GM19099 (cell line): ENCODE measurements around the gene MRPL36.

Source experiments
- POLR2A ChIP-seq: IDR thresholded peaks from 3 replicates; pipeline ENCODE4 v1.6.1; 2011; ENCODE audit warnings: low read depth; ENCODE audit not compliant: insufficient read length; ENCODE audit errors: extremely low read depth

The MRPL36 gene

GRCh38 chr5:1821862-1822261 lies 22.2 kb upstream of the MRPL36 start:
- TF ChIP-seq POLR2A, result no peak

DNA sequence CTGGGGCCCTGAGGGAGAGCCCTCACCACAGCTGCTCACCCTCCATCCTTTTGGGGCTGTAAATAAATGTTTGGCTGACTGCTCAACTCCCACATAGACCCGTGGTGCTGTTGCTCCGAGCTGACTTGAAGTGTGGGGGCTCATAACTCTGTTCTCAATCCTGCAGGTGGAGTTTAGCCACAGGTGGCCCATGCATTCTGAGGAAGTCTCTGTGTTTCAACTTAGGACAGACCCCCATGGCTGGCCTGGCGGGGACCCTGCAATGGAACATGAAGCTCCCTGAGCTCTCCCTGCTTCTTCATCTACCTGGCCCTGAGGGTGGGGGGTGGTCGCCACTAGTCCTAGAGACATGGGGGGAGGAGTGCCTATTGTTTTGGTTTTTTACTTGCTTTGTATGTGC lies 21.3 kb upstream of the MRPL36 start:
- no peak for TF ChIP-seq POLR2A

DNA sequence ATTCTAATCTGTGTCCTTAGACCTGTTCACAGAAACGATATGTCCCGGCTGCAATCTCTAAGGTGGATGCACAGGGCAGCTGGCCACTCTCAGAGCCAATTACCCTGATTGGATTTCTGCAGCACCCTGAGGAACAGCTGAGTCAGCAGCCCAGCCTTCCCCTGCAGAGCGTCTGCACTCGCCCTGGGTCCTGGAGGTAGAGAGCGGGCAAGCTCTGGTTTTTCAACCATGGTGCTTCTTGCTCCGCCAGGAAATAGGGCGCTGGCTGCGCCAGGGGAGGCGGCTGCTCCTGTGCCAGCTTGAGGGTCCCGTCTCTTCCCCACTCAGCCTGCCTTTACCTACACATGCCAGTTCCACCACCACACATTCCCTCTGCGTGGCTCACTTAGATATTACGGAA lies 20.7 kb upstream of the MRPL36 start:
- TF ChIP-seq POLR2A, result no peak

DNA sequence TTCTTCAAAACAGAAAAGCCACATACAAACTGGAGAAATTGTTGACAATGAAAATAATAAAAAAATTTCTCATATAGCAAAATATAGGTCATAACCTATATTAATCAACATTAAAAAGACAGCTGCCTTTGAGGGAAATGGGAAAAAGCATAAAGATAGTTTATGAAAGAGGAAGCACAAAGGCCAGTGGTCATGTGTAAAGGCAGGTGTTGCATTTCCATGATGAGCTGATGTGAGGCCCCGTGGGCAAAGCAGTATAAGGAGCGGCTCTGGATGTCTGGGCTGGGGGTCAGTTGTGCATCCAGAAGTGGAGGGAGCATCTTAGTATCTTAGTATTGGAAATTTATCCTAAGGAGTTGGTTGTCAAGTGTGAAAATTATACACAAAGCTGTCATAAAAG lies 19.8 kb upstream of the MRPL36 start:
- TF ChIP-seq POLR2A, result no peak

- no peak for TF ChIP-seq POLR2A
Observed at GRCh38 chr5:1818784-1819183, 19.1 kb upstream of the MRPL36 start.

DNA sequence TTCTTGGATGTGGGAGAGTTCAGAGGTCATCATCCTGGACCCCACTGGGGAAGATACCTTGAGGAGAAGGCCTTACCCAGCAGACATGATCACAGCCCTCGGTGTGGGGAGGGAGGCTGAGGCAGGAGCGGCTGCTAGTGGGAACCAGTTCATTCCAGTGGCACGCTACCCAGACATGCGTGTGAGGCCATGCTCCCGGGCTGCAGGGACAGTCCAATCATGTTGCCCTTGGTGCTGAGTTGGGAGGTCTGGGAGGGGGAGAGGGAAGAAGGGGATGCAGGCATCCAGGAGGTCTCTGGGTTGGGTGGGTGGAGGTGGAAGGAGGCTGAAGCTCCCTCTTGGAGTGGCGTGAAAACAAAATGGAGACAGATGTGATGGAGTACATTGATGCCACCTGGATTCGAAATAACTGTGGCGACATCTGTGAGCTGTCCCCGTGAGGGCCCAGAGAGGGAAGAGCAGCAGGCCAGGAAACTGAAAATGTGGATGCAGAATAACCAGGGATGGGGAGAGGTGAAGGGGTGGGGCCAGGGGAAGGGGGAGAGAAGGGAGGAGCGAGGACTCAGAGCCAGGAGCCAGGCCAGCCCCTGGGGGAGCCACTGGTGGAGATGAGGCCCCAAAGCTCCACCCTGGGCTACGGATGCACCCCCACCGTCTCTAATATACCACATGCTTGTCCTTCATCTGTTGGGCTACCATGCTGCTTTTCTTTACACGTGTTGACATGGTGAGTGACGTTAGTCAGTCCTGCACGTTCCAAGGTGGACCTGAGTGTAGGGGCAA lies 17.8 kb upstream of the MRPL36 start:
- TF ChIP-seq POLR2A, result no peak

GRCh38 chr5:1815881-1816292 lies 16.2 kb upstream of the MRPL36 start:
- TF ChIP-seq POLR2A, result no peak

GRCh38 chr5:1815071-1815786 lies 15.6 kb upstream of the MRPL36 start:
- TF ChIP-seq POLR2A, result no peak

DNA sequence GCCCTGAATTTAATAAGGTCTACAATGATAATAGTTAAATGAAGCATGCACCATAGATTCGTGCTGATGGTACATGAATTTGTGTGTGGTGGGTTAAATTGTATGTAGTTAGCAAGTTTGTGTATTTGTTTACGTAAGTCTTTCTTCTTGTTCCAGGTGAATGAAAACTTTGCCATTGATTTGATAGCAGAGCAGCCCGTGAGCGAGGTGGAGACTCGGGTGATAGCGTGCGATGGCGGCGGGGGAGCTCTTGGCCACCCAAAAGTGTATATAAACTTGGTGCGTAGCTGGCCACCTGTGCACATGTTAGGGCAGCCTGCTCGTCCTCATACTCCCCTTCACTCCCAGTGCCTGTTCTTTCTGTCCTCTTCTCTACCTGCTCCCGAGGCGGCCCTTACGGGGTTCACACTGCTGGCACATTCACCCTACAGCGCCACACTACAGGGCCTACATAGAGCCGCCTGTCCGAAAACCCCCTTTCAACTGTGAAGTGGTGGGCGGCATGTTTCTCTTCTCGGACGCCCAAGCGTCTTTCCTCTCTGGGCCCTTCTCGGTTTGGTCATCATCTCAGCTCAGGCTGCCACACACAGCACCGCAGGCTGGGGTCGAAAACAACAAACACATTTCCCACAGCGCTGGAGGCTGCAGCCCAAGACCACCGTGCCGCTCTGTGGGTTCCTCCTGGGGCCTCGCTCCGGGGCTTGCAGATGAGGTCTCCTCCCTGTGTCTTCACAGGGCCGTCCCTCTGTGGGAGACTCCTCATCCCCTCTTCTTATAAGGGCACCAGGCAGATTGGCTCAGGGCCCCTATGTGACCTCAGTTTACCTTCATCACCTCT lies 14.8 kb upstream of the MRPL36 start:
- no peak for TF ChIP-seq POLR2A

DNA sequence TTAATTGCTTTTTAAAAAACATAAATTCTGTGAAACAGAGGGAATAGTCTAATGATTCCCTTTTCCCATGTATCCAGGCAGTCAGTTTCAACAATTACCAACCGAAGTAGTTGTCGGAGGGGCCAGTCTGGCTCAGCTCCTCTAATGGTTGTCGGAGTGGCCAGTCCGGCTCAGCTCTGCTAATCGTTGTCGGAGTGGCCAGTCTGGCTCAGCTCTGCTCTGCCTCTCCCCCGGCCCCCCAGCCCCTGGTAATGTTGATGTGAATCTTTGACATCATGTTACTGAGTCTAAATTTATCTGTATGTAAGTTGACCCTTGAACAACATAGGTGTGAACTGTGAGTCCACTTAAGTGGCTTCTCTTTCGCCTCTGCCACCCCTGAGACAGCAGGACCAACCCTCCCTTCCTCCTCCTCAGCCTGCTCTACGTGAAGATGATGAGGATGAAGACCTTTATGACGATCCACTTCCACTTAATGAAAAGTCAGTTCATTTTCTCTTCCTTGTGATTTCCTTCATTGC lies 11.0 kb upstream of the MRPL36 start:
- TF ChIP-seq POLR2A, result no peak

DNA sequence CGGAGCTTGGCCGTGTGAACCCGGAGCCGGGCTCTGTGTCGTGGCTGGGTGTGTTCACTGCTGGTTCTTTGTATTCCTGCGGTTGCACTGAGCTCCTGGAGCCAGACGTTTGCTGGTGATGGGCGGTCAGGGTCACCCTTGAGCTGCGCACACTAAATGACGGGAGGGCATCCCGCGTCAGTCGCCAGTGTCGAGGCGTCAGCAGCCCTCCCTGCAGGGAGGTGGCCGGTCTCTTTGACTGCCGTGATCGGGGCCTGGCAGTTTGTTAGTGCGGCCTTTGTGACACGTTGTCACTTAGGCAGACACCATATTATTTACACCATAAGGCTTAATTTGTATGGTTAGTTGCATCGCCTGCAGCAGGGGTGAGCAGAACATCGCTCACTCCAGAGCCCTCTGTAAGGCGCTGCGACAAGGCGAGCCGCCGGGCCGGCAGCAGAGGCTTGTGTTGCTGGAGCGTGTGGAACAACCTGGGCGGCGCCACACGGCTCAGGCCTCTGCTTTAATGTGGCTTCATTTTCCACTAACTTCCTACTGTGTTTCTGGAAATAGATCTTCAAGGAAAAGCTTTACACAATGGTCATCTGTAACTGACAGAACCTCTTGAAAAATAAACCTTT lies 9.9 kb upstream of the MRPL36 start:
- TF ChIP-seq POLR2A, result no peak

- no peak for TF ChIP-seq POLR2A
Observed at GRCh38 chr5:1808439-1808838, 8.8 kb upstream of the MRPL36 start.

DNA sequence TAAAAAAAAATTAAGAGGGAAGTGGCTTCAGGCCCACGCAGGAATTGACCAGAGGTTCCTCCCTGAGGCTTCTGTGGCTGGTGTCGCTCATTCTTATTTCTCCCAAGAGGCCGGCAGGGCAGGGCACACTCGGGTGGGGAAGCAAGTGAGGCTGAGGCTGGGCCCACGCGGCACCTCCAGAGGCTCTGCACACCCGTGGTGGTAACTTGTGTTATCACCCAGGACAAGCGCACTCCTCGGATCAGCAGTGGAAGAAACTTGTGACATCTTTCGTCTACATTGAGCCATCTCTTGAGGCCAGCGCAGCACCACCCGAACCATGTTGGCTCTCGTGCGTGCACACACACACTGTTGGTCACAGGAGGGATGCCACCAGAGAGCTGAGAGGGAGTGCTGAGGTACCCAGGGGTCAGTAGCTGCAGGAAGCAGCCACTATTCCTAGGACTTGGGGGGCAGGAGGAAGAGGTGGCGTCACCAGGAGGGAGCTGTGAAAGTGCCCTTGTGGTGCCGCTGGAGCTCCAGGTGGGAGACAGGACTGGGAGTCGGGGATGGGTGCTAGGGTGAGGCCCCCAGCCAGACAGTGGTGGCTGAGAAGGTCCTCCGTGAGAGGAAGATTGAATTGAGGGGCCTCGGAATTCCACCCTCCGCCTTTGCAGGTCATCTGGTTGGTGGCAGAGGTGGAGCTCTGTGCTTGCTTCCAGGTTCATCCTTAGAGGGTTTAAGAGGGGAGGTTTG lies 8.0 kb upstream of the MRPL36 start:
- TF ChIP-seq POLR2A, result no peak

GRCh38 chr5:1806974-1807373 lies 7.3 kb upstream of the MRPL36 start:
- TF ChIP-seq POLR2A, result no peak

GRCh38 chr5:1806199-1806598 lies 6.6 kb upstream of the MRPL36 start:
- no peak for TF ChIP-seq POLR2A

- TF ChIP-seq POLR2A, result no peak
Observed at GRCh38 chr5:1805736-1806135, 6.1 kb upstream of the MRPL36 start.
